GM19467 (cell line): Measurements from ENCODE around the gene TRPM3.

Source experiments
- ATAC-seq: cut with Tn5 transposase; IDR thresholded peaks from one replicate; pipeline ENCODE4 v1.9.1; 2021; ENCODE audit warnings: mild to moderate bottlenecking, moderate library complexity; ENCODE audit not compliant: unreplicated experiment

Gene TRPM3

GRCh38 chr9:71121275-71122021, at the start of gene TRPM3:
Gene TRPM3, minus strand, starts transcription at chr9:71121621. Its CDS starts 267 bp downstream, at chr9:71121354.
- no peak for ATAC-seq

GRCh38 chr9:71168418-71168817, 47.0 kb upstream of the TRPM3 start:
- no peak for ATAC-seq

- no peak for ATAC-seq
Observed at GRCh38 chr9:71162126-71162525, 40.7 kb upstream of the TRPM3 start.

GRCh38 chr9:71157731-71158130, 36.3 kb upstream of the TRPM3 start:
- no peak for ATAC-seq

GRCh38 chr9:71147368-71147767, 25.9 kb upstream of the TRPM3 start:
- no peak for ATAC-seq

GRCh38 chr9:71146511-71146910, 25.1 kb upstream of the TRPM3 start:
- ATAC-seq, result no peak

- ATAC-seq, result no peak
Observed at GRCh38 chr9:71145179-71145578, 23.8 kb upstream of the TRPM3 start.

- ATAC-seq, result no peak
Observed at GRCh38 chr9:71144495-71144894, 23.1 kb upstream of the TRPM3 start.

- no peak for ATAC-seq
Observed at GRCh38 chr9:71136696-71137095, 15.3 kb upstream of the TRPM3 start.

GRCh38 chr9:71131145-71131544, 9.7 kb upstream of the TRPM3 start:
- ATAC-seq, result no peak

GRCh38 chr9:71130521-71130920, 9.1 kb upstream of the TRPM3 start:
- ATAC-seq, result no peak

- no peak for ATAC-seq
Observed at GRCh38 chr9:71128796-71129195, 7.4 kb upstream of the TRPM3 start.

- ATAC-seq, result no peak
Observed at GRCh38 chr9:71127301-71127700, 5.9 kb upstream of the TRPM3 start.

GRCh38 chr9:71122421-71122820, 1.0 kb upstream of the TRPM3 start:
- no peak for ATAC-seq

- ATAC-seq, result no peak
Observed at GRCh38 chr9:71122022-71122275, 528 bp upstream of the TRPM3 start.

GRCh38 chr9:71120501-71121247, 747 bp downstream of the TRPM3 start:
- no peak for ATAC-seq

- no peak for ATAC-seq
Observed at GRCh38 chr9:71119746-71120145, 1.7 kb downstream of the TRPM3 start.

GRCh38 chr9:71118324-71118723, 3.1 kb downstream of the TRPM3 start:
- ATAC-seq, result no peak

- no peak for ATAC-seq
Observed at GRCh38 chr9:71115448-71115975, 5.9 kb downstream of the TRPM3 start.

GRCh38 chr9:71112866-71113265, 8.6 kb downstream of the TRPM3 start:
- ATAC-seq, result no peak

- no peak for ATAC-seq
Observed at GRCh38 chr9:71108937-71109336, 12.5 kb downstream of the TRPM3 start.

GRCh38 chr9:71106992-71107391, 14.4 kb downstream of the TRPM3 start:
- no peak for ATAC-seq
